NCI-H510A (cell line): ENCODE measurements around the gene ATP6V0E1.
A peak's percentile ranks its signal among the peaks of the same experiment; 100 is the strongest.

ENCODE experiments used
- DNase-seq: peaks from one replicate; lab custom pipeline; 2025; lab: John Stamatoyannopoulos, UW

ATP6V0E1 gene

DNA sequence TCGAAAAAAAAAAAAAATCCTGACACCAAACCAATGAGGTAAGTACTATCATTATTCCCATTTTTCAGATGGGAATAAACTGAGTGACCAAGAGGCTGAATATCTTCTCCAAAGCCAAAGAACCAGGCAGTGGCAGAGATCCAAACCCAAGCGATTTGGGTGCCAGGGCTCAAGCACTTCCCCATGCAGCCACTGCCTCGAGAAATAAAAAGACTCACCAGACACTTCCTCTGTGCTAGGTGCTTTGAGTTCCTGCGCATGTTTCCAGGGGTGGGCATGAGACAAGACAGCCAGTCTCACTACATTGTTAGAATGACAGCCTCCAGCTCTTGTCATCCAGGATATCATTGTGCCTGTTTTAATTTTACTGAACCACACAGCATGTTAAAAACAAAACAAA lies 26.6 kb upstream of the ATP6V0E1 start:
- no peak for DNase-seq

DNA sequence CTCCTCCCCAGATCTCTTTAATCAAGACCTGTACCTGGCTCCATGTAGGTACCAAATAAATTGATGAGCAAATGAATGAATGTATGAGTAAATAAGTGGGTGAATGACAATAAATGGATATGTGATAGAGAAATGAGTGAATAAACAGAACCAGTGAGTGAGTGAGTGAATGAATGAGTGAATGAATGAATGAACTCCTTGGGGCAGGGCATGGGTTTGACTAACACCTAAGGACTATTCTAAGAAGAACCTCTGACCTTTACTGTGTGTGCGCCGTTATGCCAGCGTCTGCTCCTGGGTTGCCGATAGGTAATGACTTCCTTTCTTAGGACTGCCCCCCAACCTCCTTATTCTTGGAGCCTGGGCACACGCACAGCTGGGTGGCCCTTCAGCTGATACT lies 26.1 kb upstream of the ATP6V0E1 start:
- no peak for DNase-seq

DNA sequence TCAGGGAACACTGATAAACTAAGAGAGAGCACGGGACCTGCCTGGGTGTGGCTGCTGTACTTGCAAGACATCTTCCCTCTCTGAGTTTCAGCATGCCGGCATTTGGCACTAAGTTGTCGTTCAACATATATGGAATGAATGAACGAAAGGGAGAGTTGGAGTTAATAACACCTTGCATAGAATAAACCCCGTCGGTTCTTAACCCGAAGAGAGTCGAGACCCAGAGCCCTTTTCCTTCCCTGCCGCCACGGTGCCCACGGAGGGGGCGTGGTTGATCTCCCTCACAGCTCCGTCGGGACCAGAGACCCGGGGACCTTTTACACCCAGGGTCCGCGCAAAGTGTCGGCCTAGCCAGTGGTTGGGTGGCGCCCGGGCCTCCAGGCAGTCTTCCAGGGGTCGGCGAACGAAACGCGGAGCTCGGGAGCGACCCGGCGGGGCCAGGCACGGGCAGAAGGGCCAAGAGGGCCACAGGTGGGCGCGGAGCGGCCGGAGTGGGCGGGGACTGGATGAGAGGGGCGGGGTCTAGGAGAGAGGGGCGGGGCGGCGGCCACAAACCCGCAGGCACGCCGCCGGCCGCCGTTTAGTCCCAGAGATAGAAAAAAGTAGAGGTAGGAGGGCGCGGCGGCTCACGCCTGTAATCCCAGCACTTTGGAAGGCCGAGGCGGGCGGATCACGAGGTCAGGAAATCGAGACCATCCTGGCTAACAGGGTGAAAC lies 25.1 kb upstream of the ATP6V0E1 start:
- DNase-seq = no peak

DNA sequence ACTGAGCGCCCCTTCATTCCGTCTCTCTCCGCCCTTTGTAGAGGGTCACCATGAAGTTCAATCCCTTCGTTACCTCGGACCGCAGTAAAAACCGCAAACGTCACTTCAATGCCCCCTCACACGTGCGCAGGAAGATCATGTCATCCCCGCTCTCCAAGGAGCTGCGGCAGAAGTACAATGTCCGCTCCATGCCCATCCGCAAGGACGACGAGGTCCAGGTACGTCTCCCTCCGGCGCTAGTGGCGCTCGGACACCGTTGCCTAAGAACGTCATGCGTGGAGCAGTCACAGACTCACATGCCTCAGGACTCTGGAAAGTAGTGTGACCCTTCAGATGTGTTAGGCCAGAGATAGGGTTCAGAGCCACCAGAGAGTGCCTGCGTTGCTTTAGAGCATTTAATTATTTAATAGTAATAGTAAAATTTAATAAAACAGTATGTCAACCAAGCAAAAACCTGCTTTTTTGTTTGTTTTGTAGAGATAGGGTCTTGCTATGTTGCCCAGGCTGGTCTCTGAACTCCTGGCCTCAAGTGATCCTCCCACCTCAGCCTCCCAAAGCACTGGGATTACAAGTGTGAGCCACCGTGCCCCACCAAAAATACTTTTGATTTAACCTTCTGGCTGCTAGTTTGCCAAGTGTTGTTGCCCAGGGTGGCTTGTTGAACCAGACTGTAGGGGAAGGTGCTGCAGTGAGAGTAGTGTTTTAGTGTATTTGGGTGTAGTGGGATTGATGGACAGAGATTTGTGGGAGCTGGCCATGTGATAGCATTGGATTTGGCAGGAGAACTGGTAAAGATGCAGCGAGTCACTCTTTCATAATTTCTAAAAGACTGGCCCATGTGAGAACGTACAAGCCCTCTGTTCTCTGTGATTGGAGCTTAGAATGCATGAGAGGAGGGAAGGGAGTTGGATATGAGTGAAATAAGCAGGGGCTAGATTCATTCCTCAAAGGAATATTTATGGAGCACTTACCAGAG lies 23.5 kb upstream of the ATP6V0E1 start:
- no peak for DNase-seq

- no peak for DNase-seq
Observed at GRCh38 chr5:172969921-172970320, 13.7 kb upstream of the ATP6V0E1 start.

GRCh38 chr5:172971482-172971881 lies 12.1 kb upstream of the ATP6V0E1 start:
- no peak for DNase-seq

DNA sequence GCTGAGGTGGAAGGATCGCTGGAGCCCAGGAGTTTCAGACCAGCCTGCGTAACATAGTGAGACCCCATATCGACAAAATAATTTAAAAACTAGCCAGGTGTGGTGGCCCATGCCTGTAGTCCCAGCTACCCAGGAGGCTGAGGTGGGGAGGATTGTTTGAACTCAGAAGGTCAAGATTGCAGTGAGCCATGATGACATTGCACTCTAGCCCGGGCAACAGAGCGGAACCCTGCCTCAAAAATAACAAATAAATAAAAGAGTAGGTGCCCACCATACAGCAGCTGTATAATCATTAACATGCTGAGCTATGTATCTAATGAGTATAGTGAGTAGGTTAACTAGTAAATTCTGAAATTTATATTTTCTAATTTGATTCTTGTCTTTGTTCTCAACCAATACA lies 11.0 kb upstream of the ATP6V0E1 start:
- DNase-seq = no peak

- no peak for DNase-seq
Observed at GRCh38 chr5:172973127-172973916, 10.2 kb upstream of the ATP6V0E1 start.

DNA sequence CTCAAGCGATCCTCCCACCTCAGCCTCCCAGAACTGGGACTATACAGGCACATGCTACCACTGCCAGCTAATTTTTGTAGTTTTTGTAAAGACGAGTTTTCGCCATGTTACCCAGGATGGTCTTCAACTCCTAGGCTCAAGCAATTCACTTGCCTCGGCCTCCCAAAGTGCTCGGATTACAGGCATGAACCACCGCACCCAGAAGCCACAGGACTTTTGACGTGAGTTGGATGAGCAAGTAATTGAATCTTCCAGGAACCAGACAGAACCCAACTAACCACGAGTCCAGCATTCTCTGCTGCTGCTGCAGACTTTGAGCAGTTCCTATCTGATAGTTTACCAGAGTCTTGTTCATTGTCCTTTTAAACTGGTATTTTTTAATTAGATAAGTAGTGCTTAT lies 9.6 kb upstream of the ATP6V0E1 start:
- DNase-seq = no peak

DNA sequence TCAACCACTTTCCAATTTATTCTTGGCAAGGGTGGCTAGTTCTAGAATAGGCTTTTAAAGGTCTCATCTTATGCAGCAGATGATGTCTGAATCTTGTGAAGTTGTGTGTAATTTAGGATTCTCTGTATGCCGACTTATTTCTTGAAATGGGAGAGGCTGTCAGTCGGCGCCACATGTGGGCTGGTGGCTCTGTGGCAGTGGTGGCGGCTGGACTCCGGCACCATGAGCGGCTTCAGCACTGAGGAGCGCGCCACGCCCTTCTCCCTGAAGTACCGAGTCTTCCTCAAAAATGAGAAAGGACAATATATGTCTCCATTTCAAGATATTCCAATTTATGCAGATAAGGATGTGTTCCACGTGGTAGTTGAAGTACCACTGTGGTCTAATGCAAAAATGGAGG lies 8.3 kb upstream of the ATP6V0E1 start:
- DNase-seq = no peak

DNA sequence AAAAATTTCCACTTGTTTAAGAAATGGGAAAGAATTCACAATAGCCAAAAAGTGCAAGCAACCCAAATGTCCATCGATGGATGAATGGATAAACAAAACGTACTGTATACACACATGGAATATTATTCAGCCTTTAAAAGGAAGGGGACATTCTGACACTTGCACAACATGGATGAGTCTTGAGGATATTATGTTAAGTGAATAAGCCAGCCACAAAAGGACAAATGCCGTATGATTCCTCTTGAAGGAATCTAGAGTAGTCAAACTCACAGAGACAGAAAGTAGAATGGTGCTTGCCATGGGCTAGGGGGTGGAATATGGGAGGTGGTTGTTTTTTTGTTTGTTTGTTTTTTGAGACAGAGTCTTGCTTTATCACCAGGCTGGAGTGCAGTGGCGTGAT lies 3.8 kb upstream of the ATP6V0E1 start:
- DNase-seq = no peak

DNA sequence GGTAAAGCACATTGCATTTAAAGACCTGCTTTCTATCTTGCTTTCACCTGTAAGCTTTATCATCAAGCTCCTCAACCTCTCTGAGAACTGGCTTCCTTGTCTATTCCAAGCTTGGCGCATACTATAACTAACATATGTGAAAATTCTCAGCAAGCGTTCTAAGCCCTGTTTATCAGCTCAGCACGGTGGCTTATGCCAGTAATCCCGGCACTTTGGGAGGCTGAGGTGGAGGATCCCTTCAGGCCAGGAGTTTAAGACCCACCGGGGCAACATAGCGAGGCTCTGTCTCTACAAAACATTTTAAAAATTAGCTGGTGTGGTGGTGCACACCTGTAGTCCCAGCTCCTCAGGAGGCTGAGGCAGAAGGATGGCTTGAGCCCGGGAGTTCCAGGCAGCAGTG lies 1.6 kb upstream of the ATP6V0E1 start:
- DNase-seq = no peak

DNA sequence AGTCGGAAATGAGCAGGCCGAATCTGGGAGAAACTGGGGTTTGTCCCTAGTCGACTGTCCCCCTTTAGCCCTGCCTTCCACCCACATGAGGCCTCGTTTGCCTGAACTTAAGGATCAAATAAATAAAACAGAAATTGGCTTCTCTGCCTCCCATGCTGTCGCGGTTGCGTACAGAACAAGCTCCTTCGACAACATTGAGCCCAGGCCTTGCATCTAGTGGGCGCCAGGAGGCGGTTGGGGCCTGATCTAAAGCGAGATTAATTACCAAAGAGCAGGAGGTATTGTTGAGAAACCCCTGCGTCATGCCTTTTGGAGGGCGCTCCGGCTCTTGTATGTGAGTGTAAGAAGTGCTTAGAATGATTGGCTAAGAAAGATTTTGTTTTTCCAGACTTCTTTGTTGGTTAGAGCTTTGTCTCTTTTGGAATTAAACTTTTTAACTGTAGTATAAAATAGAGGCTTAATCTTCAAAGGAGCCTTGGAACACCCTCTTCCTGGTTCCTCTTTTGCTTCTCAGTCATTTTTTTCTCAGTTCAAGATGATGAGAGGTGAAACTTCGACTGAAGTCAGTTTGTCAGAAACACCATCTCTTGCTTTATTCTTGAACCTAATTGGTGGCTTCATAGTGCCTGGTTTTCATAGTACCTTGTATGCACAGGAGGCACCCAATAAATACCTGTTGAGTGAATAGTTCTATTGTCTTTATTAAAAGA lies 828 bp downstream of the ATP6V0E1 start:
- DNase-seq = peak; percentile 60

DNA sequence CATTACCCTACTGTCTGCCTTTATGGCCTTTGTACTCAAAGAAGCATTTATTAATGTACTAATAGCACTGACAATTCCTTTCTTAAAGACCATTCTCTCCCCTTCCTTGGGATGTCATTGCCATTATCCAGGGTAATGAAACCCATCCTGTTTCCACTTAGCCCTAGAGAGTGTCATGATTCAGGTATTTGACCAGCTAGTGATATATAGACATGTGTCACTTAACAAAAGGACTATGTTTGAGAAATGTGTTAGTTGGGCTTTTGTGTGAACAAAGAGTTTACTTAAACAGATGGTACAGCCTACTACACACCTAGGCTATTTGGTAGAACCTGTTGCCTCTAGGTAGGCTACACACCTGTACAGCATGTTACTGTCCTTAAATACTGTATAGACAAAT lies 2.0 kb downstream of the ATP6V0E1 start:
- peak; percentile 4 for DNase-seq

DNA sequence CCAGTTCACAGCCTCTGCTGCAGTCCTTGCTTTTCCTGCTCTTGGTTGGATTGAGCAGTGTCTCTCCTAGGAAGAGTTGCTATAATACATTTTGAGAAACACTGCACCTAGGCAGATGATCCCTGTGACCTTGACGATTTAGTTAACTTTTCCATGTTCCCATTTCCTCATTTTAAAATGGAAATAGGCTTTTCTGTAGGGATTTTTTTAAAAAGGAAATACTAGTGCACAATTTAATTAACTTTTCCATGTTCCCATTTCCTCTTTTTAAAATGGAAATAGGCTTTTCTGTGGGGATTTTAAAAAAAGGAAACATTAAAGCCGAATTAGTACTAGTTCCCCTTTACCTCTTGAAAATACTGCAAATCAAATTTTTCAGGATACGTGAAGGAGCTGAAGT lies 4.7 kb downstream of the ATP6V0E1 start:
- DNase-seq = no peak

GRCh38 chr5:172990776-172991175 lies 7.2 kb downstream of the ATP6V0E1 start:
- no peak for DNase-seq

DNA sequence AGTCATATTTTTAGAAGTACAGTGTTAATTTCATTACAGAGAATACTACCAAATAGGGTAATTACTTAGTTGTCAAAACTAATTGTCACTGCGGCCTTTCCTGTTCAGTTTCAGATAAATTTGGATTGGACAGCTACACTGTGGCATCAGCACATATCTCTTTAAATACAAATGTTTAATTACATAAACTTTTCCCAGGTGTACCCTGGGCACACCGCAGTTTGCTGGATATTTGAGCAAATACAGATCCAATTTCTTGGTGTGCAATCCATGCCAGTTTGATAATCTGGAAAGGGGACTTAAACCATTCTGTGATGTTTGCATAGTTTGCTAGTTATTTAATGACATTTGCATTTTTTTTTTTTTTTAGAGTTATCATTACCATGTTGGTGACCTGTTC lies 10.8 kb downstream of the ATP6V0E1 start:
- no peak for DNase-seq

- DNase-seq = no peak
Observed at GRCh38 chr5:172999372-172999973, 15.9 kb downstream of the ATP6V0E1 start.

GRCh38 chr5:172999974-173000373 lies 16.4 kb downstream of the ATP6V0E1 start:
- no peak for DNase-seq

- DNase-seq = no peak
Observed at GRCh38 chr5:173001229-173001841, 17.8 kb downstream of the ATP6V0E1 start.

DNA sequence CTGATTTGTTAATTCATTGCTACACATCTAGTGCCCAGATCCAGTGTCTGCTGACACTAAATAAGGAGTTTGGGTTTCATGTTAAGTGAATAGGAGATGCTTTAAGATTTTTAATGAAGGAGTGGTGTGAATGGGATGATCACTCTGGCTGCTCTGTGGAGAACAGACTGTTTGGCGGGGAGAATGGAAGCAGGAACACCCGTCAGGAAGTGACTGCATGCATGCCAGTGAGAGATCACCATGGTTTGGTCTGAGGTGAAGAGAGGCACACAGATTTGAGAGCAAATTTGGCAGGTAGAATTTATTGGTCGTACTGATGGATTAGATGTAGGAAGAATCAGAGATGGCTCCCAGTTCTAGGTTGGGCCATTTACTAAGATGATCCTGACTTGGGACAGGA lies 19.8 kb downstream of the ATP6V0E1 start:
- DNase-seq = no peak
